ENCODE results near the gene ZNF787. TPM values are rescaled to one million over a fixed set of nuclear protein-coding genes. Genes with fewer than 3 reads are reported as not detected.

ZNF787 gene
- total and polyA plus RNA-seq, 2 of the 8 experiments (the other 6 are each of a cell fraction or from before 2014, with no cell fraction given): 19.7 to 56.0 TPM

- no peak for TF ChIP-seq ATF3 (IDR thresholded peaks at IDR 0.05; ENCODE audit: insufficient read depth, low read depth, low read length)
- no peak for TF ChIP-seq CHD1 (IDR thresholded peaks at IDR 0.05; ENCODE audit: low read depth, low read length)
- no peak for TF ChIP-seq SIRT6 (IDR thresholded peaks at IDR 0.05; ENCODE audit: low read length)
- TF ChIP-seq KDM5A (IDR thresholded peaks at IDR 0.05; ENCODE audit: low read length): no peak
- TF ChIP-seq ZNF274 (IDR thresholded peaks at IDR 0.05; ENCODE audit: borderline replicate concordance, extremely low read depth, low read length): no peak
These were observed 1.1 kb downstream of the ZNF787 start (continued) for GRCh38 chr19:56120002-56120370.

All from H1 (cell line).